HG03159 (cell line): Measurements from ENCODE around the gene SLC66A2.

Source experiments
- ATAC-seq: cut with Tn5 transposase; IDR thresholded peaks from one replicate; pipeline ENCODE4 v1.9.1; 2021; ENCODE audit warnings: mild to moderate bottlenecking, moderate library complexity; ENCODE audit not compliant: unreplicated experiment

The SLC66A2 gene

GRCh38 chr18:79921984-79922965, 29.2 kb downstream of the SLC66A2 start:
- ATAC-seq = no peak

GRCh38 chr18:79919089-79919488, 32.4 kb downstream of the SLC66A2 start:
- no peak for ATAC-seq

DNA sequence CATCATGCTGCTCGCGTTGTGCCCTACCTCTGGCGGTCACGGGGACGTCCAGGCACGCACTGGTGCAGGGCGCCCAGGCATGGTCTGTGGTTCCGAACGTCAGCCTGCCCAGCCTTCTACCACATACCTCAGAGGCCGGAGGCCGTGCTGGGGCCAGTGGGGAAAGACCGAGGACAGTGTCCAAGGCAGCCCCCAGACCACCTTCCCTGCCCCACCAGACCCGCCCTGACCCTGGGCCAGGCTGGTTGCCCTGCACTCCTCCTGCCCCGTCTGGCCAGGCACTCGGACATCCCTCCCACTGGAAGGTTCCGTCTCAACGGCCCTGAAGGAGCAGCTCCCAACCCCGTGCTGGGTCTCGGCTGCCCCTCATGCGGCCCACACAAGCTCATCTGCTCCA, 32.8 kb downstream of the SLC66A2 start:
- no peak for ATAC-seq

- no peak for ATAC-seq
Measured at GRCh38 chr18:79917853-79918614, 33.4 kb downstream of the SLC66A2 start.

GRCh38 chr18:79917169-79917852, 34.1 kb downstream of the SLC66A2 start:
- ATAC-seq = no peak

DNA sequence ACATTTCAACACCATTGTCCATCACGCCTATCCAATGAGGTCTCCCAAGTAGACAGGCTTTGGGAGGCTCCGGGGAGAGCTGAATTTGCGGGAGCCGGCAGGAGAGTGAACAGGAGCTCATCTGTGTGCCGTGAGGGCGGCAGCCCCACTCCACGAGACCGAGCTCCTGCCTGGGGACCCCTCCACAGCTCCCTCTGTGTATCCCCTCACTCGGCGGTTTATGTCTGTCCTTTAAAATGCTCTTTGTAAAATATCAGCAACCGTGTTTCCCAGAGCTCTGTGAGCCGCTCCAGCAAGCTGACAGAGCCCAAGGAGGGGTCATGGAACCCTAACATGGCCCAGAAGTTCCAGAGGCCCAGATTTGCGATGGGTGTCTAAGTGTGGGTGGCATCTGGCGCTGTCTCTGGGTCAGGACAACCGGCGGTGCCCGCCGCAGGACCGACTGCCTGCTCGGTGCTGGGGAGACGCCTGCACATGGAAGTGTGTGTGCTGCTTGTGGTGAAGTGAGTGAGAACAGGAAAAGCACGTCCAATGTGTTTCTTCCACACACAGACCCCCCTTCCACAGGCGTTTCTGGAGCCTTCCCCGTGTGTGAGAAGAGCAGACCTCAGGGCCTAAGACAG, 34.8 kb downstream of the SLC66A2 start:
- no peak for ATAC-seq

DNA sequence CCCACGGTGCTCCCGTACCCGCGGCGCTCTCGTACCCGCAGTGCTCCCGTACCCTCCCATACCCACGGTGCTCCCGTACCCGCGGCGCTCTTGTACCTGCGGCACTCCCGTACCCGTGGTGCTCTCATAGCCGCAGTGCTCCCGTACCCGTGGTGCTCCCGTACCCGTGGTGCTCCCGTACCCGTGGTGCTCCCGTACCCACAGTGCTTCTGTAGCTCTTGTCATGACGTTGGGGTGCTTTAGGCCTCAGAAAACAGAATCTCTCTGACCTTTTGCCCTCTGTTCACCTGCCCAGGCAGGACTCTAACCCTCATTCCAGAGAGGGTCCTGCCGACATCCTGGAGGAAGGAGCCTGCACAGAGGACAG, 35.3 kb downstream of the SLC66A2 start:
- no peak for ATAC-seq

GRCh38 chr18:79915161-79916127, 36.0 kb downstream of the SLC66A2 start:
- ATAC-seq = no peak

GRCh38 chr18:79914614-79915160, 36.8 kb downstream of the SLC66A2 start:
- ATAC-seq = no peak

DNA sequence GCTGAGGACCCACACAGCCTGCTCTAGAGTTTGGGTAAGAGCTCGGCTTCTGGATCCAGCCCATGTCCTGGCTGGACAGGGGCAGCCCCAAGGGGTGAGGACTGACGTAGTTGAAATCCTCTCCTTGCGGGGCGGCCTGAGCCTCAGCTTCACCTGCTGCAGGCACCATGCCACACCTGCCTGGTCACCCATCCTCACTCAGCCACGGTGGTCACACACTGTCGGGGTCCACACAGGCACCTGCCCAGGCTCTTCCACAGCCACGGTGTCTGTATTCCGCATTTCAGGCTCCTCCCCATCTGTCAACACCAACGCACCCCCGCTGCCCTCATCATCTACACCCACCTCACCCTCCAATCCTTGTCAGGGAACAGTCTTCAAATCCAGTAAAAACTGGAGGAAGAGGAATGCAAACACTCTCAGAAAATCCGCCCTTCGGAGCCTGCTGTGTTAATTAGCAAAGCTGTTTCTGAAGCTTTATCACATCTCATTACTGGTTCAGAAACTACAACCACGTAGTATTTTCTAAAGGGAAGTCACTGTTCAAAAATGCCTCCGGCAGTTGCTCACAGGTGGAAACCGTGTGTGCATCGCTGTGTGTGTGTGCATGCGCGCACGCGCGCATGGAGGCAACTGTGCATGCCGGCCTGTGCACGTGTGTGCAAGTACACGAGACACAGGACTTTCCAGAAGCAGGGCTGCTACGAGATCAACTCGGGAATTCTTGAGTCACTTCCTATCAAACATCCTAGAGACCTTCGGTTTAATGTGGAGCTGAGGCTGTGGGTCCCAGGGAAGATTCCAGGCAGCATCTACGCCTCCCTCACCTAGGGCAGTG, 38.2 kb downstream of the SLC66A2 start:
- no peak for ATAC-seq

DNA sequence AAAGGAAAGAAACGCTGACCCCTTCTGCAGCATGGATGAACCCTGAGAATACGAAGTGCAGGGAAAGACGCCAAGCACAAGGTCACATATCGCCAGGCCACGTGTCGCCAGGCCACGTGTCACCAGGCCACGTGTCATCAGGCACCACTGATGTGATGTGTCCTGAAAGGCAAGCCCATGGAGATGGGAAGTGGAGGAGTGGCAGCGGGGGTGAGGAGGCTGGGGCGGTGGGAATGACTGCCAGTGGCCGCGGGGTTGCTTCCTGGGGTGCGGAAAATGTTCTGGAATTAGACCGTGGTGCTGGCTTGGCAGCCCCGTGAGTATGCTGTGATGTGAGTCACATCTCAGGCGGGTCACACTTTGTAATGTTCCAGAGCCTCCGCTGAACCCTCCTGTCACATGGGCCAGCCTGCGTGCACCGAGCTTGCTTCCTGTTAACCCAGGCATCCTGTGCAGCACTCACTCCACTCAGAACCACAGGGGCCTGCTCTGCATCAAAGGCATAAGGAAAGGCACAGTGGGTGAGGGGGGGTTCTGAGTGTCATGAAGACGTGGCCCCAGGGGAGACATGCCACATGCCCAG, 39.0 kb downstream of the SLC66A2 start:
- no peak for ATAC-seq

- no peak for ATAC-seq
Measured at GRCh38 chr18:79911344-79912270, 39.8 kb downstream of the SLC66A2 start.

GRCh38 chr18:79910563-79911343, 40.7 kb downstream of the SLC66A2 start:
- no peak for ATAC-seq

GRCh38 chr18:79906706-79907105, 44.7 kb downstream of the SLC66A2 start:
- no peak for ATAC-seq

DNA sequence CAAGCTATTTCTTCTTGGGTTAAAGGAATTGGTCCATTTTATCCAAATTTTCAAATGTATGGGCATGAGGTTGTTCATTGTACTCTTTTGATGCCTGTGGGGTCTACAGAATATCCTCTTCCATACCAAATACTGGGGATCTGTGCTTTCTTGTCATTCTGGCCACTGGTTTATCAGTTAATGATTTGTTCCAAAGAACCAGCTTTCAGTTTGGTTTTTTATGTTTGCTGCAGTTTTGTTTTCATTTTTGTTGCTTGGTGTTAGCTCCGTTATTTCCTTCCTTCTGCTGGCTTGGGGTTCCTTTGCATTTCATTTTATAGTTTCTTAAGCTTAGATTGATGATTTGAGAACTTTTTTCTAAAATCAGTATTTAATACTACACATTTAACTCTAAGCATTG, 45.5 kb downstream of the SLC66A2 start:
- no peak for ATAC-seq

DNA sequence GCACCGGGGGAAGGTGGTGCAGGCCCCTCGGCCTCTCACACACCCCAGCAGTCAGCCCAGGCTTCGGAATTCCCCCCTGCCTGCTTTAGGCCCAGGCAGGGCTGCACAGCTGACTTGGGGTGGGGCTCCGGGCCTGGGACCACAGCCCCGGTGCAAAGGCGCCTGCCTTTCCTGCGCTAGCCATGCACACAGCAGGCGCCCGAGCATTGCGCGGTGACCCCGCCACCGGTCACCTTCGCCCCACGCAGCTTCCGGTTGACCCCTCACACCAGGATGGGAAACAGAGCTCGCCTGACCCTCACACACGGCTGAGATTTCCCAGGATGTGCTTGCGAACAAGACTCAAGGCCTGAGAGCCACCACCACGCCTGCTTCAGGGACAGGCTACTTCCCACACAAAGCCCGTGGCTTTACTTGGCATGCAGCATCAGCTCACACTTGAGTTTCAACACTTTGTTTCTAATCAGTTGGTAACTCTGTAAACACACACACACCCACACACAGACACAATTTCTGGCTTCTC, 46.0 kb downstream of the SLC66A2 start:
- ATAC-seq = no peak
